Stimulated activated CD4-positive, alpha-beta T cell treated with anti-CD3 and anti-CD28 coated beads, Interleukin-4, amount 100 ng/mL, for 1 hour (primary cell): Measurements from ENCODE around the gene NUTM2A.
"Not testable (repeated sequence)": the region's sequence is repeated elsewhere in the genome, so short reads cannot be mapped to it uniquely, and the experiment has no call there.

ENCODE experiments used
- DNase-seq: peaks from one replicate; pipeline ENCODE4 v3.0.0-alpha.2; 2020

NUTM2A gene, protein sequence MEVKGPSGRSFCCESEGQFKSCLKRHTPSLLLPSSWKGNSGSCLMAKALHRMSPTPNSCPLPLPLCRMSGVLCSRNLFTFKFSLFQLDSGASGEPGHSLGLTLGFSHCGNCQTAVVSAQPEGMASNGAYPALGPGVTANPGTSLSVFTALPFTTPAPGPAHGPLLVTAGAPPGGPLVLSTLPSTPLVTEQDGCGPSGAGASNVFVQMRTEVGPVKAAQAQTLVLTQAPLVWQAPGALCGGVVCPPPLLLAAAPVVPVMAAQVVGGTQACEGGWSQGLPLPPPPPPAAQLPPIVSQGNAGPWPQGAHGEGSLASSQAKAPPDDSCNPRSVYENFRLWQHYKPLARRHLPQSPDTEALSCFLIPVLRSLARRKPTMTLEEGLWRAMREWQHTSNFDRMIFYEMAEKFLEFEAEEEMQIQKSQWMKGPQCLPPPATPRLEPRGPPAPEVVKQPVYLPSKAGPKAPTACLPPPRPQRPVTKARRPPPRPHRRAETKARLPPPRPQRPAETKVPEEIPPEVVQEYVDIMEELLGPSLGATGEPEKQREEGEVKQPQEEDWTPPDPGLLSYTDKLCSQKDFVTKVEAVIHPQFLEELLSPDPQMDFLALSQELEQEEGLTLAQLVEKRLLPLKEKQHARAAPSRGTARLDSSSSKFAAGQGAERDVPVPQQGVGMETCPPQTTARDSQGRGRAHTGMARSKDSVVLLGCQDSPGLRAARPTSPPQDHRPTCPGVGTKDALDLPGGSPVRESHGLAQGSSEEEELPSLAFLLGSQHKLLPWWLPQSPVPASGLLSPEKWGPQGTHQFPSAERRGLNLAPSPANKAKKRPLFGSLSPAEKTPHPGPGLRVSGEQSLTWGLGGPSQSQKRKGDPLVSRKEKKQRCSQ

DNA sequence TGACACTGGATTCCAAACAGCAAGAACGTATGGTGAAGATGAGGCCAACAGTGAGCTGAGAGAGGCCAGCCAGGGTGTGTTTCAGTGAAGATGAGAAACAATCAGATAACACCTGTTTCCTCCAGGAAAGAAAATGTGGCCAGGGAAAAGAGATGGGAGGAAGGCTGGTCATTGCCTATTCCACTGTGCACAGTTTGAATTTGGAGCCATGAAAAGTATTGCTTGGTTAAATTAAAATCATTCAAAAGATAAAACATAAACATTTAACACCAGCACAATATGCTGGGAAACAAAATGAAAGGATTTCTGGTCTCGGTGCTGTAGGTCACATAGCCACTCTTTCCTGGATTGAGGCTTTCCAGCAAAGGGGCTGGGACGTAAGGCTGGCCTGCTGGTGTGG, at the start of gene NUTM2A:
TSS of gene NUTM2A (plus strand) at position 301 of the 400 bp plus-strand sequence. CDS start 383 bp downstream, outside the sequence.
- not testable (repeated sequence) for DNase-seq

DNA sequence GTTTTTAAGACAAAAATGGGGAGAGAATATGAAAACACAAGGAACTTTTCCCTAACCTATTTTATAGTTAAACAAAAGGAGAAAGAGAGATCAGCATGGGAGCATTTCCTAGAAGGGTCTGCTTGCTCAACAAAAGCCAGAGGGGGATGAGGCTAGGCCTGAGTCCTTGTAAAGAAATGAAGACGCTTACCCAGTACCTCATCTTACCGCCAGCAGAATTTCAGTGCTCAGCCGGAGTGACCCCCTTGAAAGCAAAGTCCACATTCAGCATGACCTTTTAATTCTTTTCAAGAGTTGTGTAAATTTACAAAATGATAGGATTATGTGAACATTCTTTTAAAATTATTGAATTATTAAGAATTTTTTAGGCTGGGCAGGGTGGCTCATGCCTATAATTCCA, 47.7 kb upstream of the NUTM2A start:
- not testable (repeated sequence) for DNase-seq

DNA sequence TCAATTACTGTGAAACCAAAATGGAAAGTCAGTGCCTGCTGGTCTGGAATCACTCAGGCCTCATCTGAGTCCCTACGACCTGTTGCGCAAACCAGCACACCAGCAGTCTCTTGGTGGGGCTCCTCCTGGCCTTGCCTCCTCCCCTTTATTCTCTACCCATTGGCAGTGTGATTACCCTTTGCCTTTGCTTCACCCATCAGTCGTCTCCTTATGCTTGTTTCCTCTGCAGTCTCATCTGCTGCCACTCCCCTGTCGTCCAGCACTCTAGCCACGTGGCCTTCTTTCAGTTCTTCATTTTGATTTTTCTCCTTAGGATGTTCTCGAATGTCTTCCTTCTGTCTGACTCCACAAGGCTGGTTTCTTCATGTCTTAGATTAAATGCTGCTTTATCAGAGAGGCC, 40.8 kb upstream of the NUTM2A start:
- DNase-seq, result not testable (repeated sequence)

DNA sequence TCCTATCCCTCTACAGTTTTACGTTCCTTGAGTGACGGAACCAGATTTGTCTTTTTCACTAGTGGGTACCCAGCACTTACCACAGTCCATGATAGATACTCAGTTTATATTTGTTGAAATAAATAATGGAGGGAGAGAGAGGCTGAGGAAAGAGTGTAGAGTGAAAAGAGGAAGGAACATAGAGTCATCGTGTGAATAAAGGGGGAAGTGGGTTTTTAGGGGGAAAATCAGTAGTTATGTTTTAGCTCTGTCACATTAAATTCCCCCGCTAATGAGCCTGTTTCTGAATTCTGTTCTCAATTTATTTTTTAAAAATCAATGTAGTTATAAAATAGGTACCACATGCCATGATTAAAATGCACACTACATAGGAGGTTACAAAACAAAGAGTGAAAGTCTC, 39.2 kb upstream of the NUTM2A start:
- not testable (repeated sequence) for DNase-seq

DNA sequence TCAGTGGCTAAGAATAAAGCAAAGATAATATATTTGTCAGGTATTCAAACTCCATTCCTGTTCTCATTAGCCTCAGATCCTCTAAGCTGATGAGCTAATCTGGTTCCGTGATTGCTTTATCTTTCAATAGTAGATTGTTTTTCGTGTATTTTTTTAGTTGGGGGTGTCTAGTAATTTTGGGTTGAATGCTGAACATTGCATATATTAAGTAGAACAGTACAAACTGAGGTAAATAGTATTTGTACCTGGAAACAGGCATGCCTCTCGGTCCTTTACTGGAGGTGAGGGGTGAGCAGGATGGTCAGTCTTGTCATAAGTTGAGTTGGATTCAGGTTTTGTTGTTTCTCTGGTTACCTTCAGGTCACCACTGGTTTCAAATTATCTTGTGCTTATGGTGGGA, 37.7 kb upstream of the NUTM2A start:
- DNase-seq, result not testable (repeated sequence)

DNA sequence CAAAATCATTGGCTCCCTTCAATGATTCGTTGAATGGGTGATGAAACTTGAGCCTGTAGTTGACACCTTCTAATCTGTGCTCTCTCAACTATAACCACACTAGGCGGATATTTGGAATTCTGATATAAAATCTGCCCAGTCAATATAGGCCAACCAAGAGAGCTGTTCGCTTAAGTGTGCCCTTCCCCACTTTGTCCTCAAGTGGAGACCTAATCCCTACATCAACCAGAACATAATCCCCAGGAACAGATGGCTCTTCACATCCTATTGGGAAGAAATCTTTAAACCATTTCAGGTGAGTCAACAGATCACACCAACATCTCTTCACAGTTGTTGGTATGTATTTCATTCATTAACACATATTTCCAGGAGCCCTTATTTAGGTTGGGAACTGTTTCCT, 33.4 kb upstream of the NUTM2A start:
- DNase-seq, result not testable (repeated sequence)

DNA sequence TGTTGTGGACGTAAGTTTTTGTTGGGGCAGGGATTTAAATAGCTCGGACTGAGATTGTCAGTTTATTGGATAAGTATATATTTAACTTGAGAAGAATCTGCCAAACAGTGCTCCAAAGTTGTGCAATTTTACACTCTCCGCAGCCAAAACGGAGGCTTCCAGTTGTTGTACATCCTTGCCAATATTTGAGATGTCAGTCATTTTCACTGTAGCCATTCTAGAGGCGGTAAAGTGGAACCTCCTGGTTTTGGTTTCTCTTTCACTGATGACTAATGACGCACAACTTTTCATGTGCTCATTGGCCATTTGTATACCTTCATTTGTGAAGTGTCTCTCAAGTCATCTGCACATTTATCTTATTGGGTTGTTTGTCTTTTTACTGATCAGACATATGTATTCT, 24.3 kb upstream of the NUTM2A start:
- DNase-seq, result not testable (repeated sequence)

DNA sequence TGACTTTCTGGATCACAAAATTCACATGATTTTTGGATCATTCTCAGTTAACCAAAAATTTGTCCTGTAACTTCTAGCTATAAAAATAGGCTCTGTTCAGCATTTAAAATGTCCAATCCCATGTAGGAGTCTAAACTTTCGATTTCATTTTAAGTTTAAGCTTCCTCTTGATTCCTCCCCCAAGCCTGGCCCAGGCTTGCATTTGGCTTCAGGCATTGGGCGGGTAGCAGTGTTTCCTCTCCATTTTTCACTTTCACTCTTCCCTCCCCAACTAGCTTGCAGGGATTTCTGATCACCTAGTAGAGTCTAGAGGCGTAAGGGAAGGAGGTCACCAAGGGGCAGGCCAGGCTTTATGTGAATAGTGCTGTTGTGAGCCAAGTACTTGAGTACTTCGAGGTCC, 20.4 kb upstream of the NUTM2A start:
- DNase-seq, result not testable (repeated sequence)

DNA sequence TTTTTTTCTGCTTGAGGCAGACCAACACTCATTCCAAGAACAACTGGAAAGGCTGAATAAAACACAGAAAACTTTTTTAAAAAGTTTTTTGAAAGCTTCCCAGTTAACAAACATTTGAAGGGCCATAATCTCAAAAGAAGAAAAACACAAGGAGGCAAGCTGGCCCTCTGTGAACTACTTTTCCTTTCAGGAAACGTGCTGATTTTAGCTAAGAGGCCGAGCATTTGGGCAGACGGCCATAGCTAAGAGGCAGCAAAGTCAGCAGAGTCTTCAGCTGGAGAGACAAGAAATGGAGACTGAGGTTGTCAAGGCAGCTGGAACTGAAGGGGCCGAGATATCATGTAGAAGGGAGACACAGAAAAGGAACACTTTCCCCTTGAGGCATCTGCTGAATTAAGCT, 18.3 kb upstream of the NUTM2A start:
- not testable (repeated sequence) for DNase-seq

DNA sequence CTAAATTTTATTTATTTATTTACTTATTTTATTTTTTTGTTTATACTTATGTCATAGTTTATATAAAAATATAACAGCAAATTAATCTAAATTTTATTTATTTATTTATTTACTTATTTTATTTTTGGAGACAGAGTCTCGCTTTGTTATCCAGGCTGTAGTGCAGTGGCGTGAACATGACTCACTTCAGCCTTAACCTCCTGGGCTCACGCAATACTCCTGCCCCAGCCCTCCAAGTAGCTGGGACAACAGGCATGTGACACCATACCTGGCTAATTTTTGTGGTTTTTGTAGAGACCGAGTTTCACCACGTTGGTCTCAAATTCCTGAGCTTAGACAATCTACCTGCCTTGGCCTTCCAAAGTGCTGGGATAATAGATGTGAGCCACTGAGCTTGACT, 14.9 kb upstream of the NUTM2A start:
- not testable (repeated sequence) for DNase-seq

DNA sequence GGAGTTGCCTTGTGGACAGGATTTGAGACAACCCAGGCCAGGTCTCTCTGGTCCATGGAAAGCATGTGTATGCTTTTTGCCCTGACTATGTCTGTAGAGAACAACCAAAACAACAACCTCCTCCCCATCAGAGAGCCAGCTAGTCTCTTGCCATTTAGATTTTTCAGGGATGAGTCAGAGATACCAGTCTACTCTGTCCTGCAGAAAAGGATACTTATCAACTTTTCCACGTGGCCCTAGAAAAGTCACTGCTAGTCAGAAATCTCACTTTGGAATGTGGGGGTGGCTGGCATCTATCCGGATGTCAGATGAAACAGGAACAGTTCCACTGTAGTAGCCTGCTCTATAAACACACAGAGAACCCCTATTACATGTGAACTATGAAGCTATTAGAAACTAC, 13.4 kb upstream of the NUTM2A start:
- not testable (repeated sequence) for DNase-seq

DNA sequence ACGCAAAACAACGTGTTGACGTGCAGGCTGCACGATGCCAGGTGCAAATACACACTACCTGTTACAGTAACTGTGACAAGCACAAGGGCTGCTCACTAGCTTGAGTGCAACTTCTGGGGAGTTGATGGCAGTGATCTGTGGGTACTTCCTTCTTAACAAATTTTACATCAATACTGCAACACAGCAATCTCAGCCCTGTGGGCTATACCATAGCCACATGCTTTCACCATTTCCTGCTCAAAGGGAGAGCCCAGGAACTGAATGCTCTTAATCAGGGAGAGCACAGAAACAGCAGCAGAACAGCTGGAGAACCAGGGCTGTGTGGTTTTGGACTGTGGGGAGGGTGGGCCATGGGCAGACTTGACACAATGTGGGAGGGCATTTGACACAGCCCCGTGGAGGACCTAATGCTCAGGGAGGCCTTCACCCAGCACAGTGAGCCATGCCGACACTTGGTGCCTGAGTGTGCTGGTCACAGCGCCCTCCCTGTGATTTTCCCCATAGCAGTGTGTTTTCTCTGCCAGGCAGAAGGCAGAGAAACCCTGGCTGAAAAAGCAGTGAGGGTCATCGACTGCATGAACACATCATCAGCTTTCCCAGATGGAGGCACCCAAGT, 12.0 kb upstream of the NUTM2A start:
- DNase-seq, result not testable (repeated sequence)

DNA sequence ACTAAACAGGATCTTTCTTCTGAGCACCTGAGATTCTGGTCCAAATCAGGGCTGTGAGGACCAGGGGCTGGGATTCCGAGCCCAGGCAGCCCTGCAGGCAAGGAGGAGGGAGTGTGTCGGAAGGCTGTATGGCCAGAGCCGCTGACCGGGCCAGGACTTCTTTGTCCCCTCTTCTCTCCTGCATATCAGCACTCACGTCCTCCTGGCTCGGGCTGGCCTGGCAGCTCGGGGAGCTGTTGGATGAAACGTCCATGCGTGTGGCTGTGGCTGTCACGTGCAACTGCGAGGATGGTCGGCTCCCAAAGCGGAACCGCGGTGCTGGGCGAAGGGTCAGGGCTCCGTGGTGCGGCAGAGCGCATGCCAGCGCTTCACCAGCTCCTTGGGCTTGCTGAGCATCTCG, 11.4 kb upstream of the NUTM2A start:
- DNase-seq, result not testable (repeated sequence)

DNA sequence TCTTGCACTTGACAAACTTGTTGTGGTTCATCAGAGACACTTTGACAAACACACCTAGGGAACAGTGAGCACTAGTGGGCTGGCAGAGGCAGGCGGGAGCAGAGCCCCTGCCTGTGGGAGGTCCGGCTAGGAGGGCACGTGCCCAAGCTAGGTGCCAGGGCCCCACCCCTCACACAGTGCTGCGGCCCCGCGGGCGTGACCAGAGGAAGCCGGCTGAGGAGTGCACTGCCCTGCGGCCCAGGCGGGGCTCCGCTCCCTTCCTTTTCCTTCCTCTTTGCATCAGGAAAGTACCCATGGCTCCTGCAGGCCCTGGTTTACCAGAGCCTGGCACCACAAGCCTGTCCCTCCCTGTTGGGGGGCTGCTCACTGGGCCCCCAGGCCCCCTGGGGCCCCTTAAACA, 9.1 kb upstream of the NUTM2A start:
- DNase-seq, result not testable (repeated sequence)

DNA sequence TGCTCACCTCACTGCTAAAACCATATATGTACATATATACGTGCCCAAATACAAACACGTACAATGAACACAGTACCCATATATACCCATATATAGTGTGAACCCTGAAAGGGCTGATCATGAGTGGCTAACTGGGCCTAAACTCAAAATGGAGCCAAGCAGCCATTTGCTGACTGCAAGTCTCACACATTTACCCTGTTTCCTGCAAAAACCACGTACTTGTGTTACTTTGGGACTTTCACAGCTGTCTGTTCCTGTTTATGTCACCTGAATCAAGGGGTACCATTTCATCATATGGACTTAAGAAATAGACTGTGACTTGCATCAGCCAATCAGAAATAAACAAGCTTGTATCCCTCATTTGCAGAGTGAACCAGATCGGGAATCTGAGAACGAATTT, 5.9 kb upstream of the NUTM2A start:
- not testable (repeated sequence) for DNase-seq

DNA sequence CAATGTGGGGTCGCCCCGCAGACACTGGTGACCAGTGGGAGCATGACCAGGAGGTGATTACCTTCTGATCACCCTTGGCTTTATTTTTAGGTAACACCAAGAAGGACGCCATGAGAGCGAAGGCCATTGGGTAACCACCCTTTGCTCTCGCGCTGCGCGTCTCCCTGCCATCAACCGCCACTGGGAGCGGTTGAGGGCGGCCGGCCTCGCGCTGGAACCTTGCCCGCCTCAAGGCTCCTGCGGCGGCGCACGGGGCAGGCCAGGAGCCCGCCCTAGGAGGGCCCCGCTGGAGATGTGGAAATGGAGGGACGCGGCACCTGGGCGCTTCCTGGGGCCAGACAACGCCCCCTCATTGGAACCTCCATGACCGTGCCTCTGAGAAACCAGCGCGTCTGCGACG, 2.5 kb upstream of the NUTM2A start:
- DNase-seq, result not testable (repeated sequence)

DNA sequence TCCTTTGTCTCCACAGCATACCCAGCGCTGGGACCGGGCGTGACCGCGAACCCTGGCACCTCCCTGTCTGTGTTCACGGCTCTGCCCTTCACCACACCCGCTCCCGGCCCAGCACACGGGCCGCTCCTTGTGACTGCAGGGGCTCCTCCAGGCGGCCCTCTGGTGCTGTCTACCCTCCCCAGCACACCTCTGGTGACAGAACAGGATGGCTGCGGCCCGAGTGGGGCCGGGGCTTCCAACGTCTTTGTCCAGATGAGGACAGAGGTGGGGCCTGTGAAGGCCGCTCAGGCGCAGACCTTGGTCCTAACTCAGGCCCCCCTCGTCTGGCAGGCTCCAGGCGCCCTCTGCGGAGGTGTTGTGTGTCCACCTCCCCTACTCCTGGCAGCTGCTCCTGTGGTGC, 3.0 kb downstream of the NUTM2A start:
- not testable (repeated sequence) for DNase-seq

DNA sequence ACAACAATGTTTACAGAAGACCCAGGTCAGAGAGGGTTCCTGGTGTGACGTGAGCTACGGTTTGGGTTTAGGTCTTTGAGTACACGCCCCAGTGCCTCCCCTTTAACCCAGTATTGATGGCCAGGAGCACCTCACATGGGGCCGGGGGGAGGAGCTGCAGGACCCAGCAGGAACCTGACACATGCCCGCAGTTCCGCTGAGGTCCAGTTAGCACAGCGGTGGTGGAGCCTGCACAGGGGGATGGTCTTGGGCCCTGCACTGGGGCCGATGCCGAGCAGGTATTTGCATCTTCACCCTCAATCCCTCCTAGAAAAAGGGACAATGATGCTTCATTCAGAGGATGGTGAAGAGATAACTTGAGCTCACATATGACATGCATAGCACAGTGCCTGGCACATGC, 4.0 kb downstream of the NUTM2A start:
- not testable (repeated sequence) for DNase-seq

DNA sequence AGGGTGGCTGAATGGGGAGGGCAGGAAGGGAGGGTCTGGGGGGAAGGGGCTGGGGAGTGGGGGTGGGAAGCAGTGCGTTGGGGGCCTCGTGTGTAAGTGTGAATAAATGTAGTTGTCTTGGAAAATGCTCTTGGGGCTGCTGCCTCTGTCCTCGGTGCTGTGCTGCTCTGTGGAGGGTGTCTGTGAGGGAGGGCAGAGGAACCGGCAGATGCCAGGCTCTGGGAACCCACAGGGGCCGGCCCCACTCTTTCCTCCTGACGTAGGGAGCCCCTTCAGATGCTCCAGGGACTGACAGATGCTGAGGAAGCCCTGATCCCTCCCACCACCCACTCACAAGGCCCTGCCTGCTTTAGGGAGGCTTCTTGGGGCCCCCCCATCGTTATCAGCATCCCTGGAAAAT, 9.6 kb downstream of the NUTM2A start:
- DNase-seq, result not testable (repeated sequence)

DNA sequence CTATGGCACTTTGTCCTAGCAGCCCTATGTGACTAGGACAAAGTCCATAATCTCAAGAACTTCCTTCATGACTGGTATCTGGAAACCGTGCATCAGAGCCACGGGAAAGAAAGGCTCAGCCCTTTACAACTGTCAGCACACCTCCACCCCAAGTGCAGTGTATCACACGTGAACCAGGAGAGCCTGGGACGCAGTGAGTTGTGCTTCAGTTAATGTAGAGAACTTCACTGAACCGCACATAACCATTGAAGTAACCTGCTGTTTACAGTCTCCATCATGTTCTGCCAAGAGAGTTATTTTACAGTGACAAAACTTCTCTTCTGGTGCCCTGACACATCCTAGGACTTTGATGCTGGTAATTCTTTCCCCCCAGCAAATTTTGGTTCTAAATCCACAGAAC, 12.0 kb downstream of the NUTM2A start:
- DNase-seq, result not testable (repeated sequence)

DNA sequence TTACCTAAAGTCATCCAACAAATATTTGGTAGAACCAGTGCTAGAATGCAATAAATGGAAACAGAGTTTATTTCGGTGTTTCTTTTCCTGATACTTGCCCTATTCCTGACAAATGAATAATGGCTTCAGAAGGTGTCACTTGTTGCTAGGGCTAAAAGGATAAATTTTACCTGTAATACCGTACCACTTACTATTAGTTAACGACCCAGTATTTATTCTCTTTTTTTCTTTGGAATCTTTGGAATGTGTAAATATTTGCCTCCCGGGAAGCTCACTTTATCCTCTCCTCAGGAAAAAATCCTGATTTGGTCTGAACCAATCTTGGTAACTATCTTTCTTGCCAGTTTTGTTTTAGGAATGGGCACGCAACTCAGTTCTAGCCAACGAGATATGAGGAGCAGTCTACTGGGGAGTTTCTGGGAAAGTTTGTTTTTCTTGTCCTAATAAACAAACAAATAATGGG, 14.1 kb downstream of the NUTM2A start:
- not testable (repeated sequence) for DNase-seq

DNA sequence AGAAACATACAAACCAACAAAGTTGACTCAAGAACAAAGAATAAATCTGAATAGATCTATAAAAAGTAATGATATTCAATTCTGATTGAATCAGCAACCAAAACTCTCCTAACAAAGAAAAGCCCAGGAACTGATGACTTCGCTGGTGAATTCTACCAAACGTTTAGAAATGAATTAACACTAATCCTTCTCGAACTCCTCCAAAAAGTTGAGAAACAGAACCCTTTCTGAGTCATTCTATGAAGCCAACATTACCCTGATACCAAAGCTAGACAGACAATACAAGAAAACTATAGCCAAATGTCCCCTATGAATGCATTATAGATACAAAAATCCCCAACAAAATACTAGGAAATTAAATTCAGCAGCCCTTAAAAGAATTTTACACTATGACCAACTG, 16.9 kb downstream of the NUTM2A start:
- DNase-seq, result not testable (repeated sequence)

DNA sequence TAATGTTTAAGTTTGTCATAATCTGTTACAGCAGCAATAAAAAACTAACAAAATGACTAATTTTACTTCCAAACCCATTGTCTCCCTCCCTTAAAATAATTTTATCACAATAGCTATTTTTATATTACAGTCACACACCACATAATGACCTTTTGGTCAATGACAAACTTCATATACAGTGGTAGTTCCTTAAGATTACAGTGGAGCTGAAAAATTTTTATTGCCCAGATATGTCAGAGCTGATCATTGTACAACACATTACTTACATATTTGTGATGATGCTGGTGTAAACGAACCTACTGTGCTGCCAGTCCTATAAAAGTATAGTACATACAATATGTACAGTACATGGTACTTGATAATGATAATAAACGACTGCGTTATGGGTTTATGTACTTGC, 22.1 kb downstream of the NUTM2A start:
- DNase-seq, result not testable (repeated sequence)
